Prostate gland (tissue), 2 donors: ENCODE results near the gene RINL. TPM values are rescaled to one million over a fixed set of nuclear protein-coding genes. Genes with fewer than 3 reads are reported as not detected.

Experiments used
- DNase-seq: peaks from one replicate; pipeline ENCODE4 v3.0.0-alpha.2; 2019; ENCODE audit warnings: low spot score
- H3K27ac ChIP-seq, 2 donors: fragments of 200-600 bp; sonication (generic); 2 replicates each; pipeline ENCODE4 v1.5.1; 2017 to 2019
- H3K27me3 ChIP-seq: fragments of 200-600 bp; sonication (generic); replicated peaks from 2 replicates; pipeline ENCODE4 v1.5.1; 2019; ENCODE audit not compliant: insufficient read depth
- H3K36me3 ChIP-seq, 2 donors: fragments of 200-600 bp; sonication (generic); 1 replicate in 1 of 2; 2 replicates in 1 of 2; pipeline versions ENCODE4 v1.5.1 to v1.8.1; 2017 to 2019
- H3K4me1 ChIP-seq: fragments of 200-600 bp; sonication (generic); replicated peaks from 2 replicates; pipeline ENCODE4 v1.5.1; 2019
- H3K4me3 ChIP-seq, 2 donors: fragments of 200-600 bp; sonication (generic); 2 replicates each; pipeline ENCODE4 v1.5.1; 2017 to 2019
- H3K9me3 ChIP-seq: fragments of 200-600 bp; sonication (generic); 2 replicates; pipeline ENCODE4 v1.5.1; 2017
- CTCF ChIP-seq, 4 experiments: fragments of 200-600 bp in 2 of 4; fragments of 450-650 bp in 2 of 4; sonication (generic) in 2 of 4; IDR thresholded peaks; 1 replicate in 3 of 4; 2 replicates in 1 of 4; pipeline ENCODE4 v1.5.1; 2016 to 2019; ENCODE audit warnings: antibody characterized with exemption in 4 of 4, mild to moderate bottlenecking in 2 of 4, moderate library complexity in 2 of 4
- POLR2A ChIP-seq: fragments of 450-650 bp; IDR thresholded peaks from one replicate; pipeline ENCODE4 v1.6.1; 2016; ENCODE audit warnings: antibody characterized with exemption, mild to moderate bottlenecking
- POLR2AphosphoS5 ChIP-seq: sonication (generic); formaldehyde crosslinking; IDR thresholded peaks from one replicate; pipeline ENCODE4 v1.6.1; 2017; ENCODE audit warnings: antibody characterized with exemption
- WGBS: methylation state at CpG from one replicate; pipeline ENCODE4 v1.1.5; 2018; 5-methylcytosine and 5-hydroxymethylcytosine counted together
- intact Hi-C: fragments of 100-400 bp; cut with DNase I; formaldehyde crosslinking; loops from one replicate; pipeline ENCODE4 v1.14.2; 2022
- total RNA-seq, 2 donors: library from RNA; depleted of rRNA; stranded (reverse); fragments of >200 nt; gene quantifications; one replicate each; pipeline ENCODE4 v1.1.0, GENCODE V29; 2016

Gene RINL
- total RNA-seq, 2 donors from 2014 or later = 3.1 to 10.2 TPM

GRCh38 chr19:38917516-38917915 is 39.4 kb upstream of the RINL start:
- Histone ChIP-seq H3K4me1 (no peaks in the 10 kb centered on the region), H3K36me3 (no peaks in the 10 kb centered on the region), H3K27me3 (no peaks in the 10 kb centered on the region), H3K27ac (no peak overlapping the region), H3K9me3 (no peaks in the 10 kb centered on the region), H3K4me3 (no peak overlapping the region)
- intact Hi-C loops = no loop called here
- no peak for TF ChIP-seq POLR2AphosphoS5
- no peak for TF ChIP-seq POLR2A
- TF ChIP-seq CTCF (IDR thresholded peaks at IDR 0.05) = no peak
- DNase-seq = no peak
- WGBS = 76% methylated on average over 9 of the region's 9 CpGs

- Histone ChIP-seq H3K36me3 (no peaks in the 10 kb centered on the region), H3K4me1 (no peaks in the 10 kb centered on the region), H3K4me3 (no peak overlapping the region), H3K27ac (no peak overlapping the region), H3K27me3 (peaks cover 12% of the 10 kb centered on the region), H3K9me3 (no peaks in the 10 kb centered on the region)
- intact Hi-C loops = no loop called here
- DNase-seq = no peak
- 89% methylated on average over 44 of the region's 44 CpGs for WGBS
- TF ChIP-seq CTCF (IDR thresholded peaks at IDR 0.05) (no peak), POLR2AphosphoS5 (no peak), POLR2A (no peak)
Observed at GRCh38 chr19:38915329-38916321, 37.5 kb upstream of the RINL start.

GRCh38 chr19:38913958-38914357 is 35.9 kb upstream of the RINL start:
- peaks cover 12% of the 10 kb centered on the region for H3K27me3 ChIP-seq
- WGBS = 95% methylated on average over 8 of the region's 8 CpGs
- H3K27ac ChIP-seq = no peak overlapping the region
- H3K4me1 ChIP-seq = no peaks in the 10 kb centered on the region
- intact Hi-C loops = no loop called here
- no peaks in the 10 kb centered on the region for H3K9me3 ChIP-seq
- no peak for DNase-seq
- no peak overlapping the region for H3K4me3 ChIP-seq
- no peak for TF ChIP-seq POLR2AphosphoS5
- TF ChIP-seq CTCF (IDR thresholded peaks at IDR 0.05) = no peak
- H3K36me3 ChIP-seq = no peaks in the 10 kb centered on the region

GRCh38 chr19:38912600-38913514 is 34.8 kb upstream of the RINL start:
- no peak overlapping the region for H3K4me3 ChIP-seq
- DNase-seq = no peak
- no peaks in the 10 kb centered on the region for H3K9me3 ChIP-seq
- no peak for TF ChIP-seq CTCF (IDR thresholded peaks at IDR 0.05)
- TF ChIP-seq POLR2AphosphoS5 = no peak
- TF ChIP-seq POLR2A = no peak
- H3K4me1 ChIP-seq = no peaks in the 10 kb centered on the region
- no peaks in the 10 kb centered on the region for H3K36me3 ChIP-seq
- 71% methylated on average over 12 of the region's 12 CpGs for WGBS
- intact Hi-C loops = no loop called here
- H3K27me3 ChIP-seq = peaks cover 12% of the 10 kb centered on the region
- H3K27ac ChIP-seq = no peak overlapping the region
